ENCODE measurements around the gene TEX9. TPM values are rescaled to one million over a fixed set of nuclear protein-coding genes. Genes with fewer than 3 reads are reported as not detected.
A peak's percentile ranks its signal among the peaks of the same experiment; 100 is the strongest.
"Not testable (repeated sequence)": the region's sequence is repeated elsewhere in the genome, so short reads cannot be mapped to it uniquely, and the experiment has no call there.

The TEX9 gene
- total RNA-seq, 1 donor: 3.9 TPM

GRCh38 chr15:56383010-56383409 lies 17.8 kb downstream of the TEX9 start:
- no peak overlapping the region for H3K4me3 ChIP-seq (ENCODE audit: low read depth, low read length)
- no peak for DNase-seq (ENCODE audit: low read depth)
- TF ChIP-seq CTCF (IDR thresholded peaks at IDR 0.05; ENCODE audit: insufficient read depth, low read depth, low read length): no peak

GRCh38 chr15:56385908-56386307 lies 20.7 kb downstream of the TEX9 start:
- TF ChIP-seq CTCF (IDR thresholded peaks at IDR 0.05; ENCODE audit: insufficient read depth, low read depth, low read length): no peak
- H3K4me3 ChIP-seq (ENCODE audit: low read depth, low read length): no peak overlapping the region
- DNase-seq (ENCODE audit: low read depth): no peak

- DNase-seq (ENCODE audit: low read depth): peak; percentile 41
- TF ChIP-seq CTCF (IDR thresholded peaks at IDR 0.05; ENCODE audit: insufficient read depth, low read depth, low read length): no peak
- H3K4me3 ChIP-seq (ENCODE audit: low read depth, low read length): no peak overlapping the region
Measured at GRCh38 chr15:56390739-56391267, 25.6 kb downstream of the TEX9 start.

GRCh38 chr15:56393277-56393676 lies 28.1 kb downstream of the TEX9 start:
- H3K4me3 ChIP-seq (ENCODE audit: low read depth, low read length): no peak overlapping the region
- no peak for TF ChIP-seq CTCF (IDR thresholded peaks at IDR 0.05; ENCODE audit: insufficient read depth, low read depth, low read length)
- no peak for DNase-seq (ENCODE audit: low read depth)

- H3K4me3 ChIP-seq (ENCODE audit: low read depth, low read length): no peak overlapping the region
- DNase-seq (ENCODE audit: low read depth): no peak
- no peak for TF ChIP-seq CTCF (IDR thresholded peaks at IDR 0.05; ENCODE audit: insufficient read depth, low read depth, low read length)
Measured at GRCh38 chr15:56394909-56395308, 29.7 kb downstream of the TEX9 start.

GRCh38 chr15:56397325-56397724 lies 32.1 kb downstream of the TEX9 start:
- DNase-seq (ENCODE audit: low read depth); H3K4me3 ChIP-seq (ENCODE audit: low read depth, low read length): not testable (repeated sequence)

GRCh38 chr15:56399209-56399608 lies 34.0 kb downstream of the TEX9 start:
- H3K4me3 ChIP-seq (ENCODE audit: low read depth, low read length); DNase-seq (ENCODE audit: low read depth): not testable (repeated sequence)

GRCh38 chr15:56410721-56411120 lies 45.5 kb downstream of the TEX9 start:
- DNase-seq (ENCODE audit: low read depth): no peak
- no peak for TF ChIP-seq CTCF (IDR thresholded peaks at IDR 0.05; ENCODE audit: insufficient read depth, low read depth, low read length)
- H3K4me3 ChIP-seq (ENCODE audit: low read depth, low read length): no peak overlapping the region
